ENCODE data around the gene ASGR2.

The ASGR2 gene

DNA sequence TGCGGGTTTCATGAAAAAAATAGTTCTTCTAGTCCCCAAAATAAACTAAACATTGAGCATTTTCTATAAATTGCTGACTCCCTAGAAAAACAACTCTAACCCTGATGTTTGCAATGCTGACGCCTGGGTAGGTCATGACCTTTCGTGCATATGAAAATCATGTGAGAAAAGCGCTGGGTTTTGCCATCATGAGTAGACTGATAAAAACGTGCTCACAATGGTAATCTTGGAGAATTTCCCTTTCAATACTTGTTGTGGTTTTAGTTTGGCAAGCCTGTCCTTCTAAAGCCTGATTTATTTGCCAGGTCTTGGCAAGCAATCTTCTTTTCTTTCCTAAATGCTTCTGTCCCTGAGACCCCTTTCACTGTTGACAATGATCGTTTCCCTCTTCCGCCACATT, 30.5 kb downstream of the ASGR2 start:
- TF ChIP-seq, protein P1, sequence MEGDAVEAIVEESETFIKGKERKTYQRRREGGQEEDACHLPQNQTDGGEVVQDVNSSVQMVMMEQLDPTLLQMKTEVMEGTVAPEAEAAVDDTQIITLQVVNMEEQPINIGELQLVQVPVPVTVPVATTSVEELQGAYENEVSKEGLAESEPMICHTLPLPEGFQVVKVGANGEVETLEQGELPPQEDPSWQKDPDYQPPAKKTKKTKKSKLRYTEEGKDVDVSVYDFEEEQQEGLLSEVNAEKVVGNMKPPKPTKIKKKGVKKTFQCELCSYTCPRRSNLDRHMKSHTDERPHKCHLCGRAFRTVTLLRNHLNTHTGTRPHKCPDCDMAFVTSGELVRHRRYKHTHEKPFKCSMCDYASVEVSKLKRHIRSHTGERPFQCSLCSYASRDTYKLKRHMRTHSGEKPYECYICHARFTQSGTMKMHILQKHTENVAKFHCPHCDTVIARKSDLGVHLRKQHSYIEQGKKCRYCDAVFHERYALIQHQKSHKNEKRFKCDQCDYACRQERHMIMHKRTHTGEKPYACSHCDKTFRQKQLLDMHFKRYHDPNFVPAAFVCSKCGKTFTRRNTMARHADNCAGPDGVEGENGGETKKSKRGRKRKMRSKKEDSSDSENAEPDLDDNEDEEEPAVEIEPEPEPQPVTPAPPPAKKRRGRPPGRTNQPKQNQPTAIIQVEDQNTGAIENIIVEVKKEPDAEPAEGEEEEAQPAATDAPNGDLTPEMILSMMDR (conservative IDR thresholded peaks at IDR 0.05): no peak
- H3K27ac ChIP-seq: no peak overlapping the region

- TF ChIP-seq, protein P1 (conservative IDR thresholded peaks at IDR 0.05): no peak
- H3K27ac ChIP-seq: no peak overlapping the region
These were observed 31.0 kb downstream of the ASGR2 start for GRCh38 chr17:7083592-7083991.

DNA sequence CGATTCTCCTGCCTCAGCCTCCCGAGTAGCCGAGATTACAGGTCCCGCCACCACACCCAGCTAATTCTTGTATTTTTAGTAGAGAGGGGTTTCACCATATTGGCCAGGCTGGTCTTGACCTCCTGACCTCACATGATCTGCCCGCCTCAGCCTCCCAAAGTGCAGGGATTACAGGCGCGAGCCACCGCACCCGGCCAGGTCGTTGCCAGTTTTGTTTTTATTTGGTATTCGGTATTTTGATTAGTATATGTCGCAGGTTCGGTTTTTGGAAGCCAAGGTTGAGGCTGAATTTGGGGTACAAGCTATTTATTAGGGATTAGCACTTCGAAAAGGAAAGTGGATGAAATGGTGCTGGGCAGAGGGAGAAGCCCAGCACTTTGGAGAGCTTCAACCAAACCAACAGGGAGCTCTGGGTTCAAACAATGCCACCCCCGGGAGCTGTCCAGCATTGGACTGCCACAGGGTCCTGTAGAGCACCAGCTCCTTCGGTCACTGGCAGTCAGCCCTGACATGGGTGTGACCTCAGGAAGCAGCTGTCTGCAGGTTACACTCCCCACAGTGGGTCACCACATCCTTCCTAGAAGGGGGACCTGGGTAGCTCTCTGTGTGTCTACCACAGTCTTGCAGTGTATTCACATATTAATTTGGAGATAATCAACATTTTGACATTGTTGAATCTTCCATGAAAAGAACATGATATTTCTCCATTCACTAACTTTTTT, 33.1 kb downstream of the ASGR2 start:
- H3K27ac ChIP-seq: no peak overlapping the region
- TF ChIP-seq, protein P1 (conservative IDR thresholded peaks at IDR 0.05): no peak

- no peak overlapping the region for H3K27ac ChIP-seq
- TF ChIP-seq, protein P1 (conservative IDR thresholded peaks at IDR 0.05): no peak
These were observed 34.1 kb downstream of the ASGR2 start for GRCh38 chr17:7080456-7081041.

- TF ChIP-seq, protein P1 (conservative IDR thresholded peaks at IDR 0.05): no peak
- H3K27ac ChIP-seq: no peak within 1 kb of the TSS
These were observed 34.8 kb downstream of the ASGR2 start, which contains the start of gene CLEC10A for GRCh38 chr17:7079581-7080455. Gene CLEC10A (minus strand): TSS chr17:7080251. CDS start chr17:7078812, 1,439 bp downstream.

- TF ChIP-seq, protein P1 (conservative IDR thresholded peaks at IDR 0.05): no peak
- no peak overlapping the region for H3K27ac ChIP-seq
These were observed 35.9 kb downstream of the ASGR2 start for GRCh38 chr17:7078711-7079110.
